Activated CD4-positive, alpha-beta memory T cell treated with anti-CD3 and anti-CD28 coated beads for 36 hours (primary cell): ENCODE measurements around the gene PAXIP1. TPM values are rescaled to one million over a fixed set of nuclear protein-coding genes. Genes with fewer than 3 reads are reported as not detected.

Experiments
- CTCF ChIA-PET: fragments of 350-600 bp; sonication (Branson Sonifier 250); formaldehyde crosslinking; loops from one replicate; lab custom pipeline; 2021; ENCODE audit warnings: antibody characterized with exemption, inconsistent platforms; lab: Charles Lee
- POLR2A ChIA-PET: fragments of 350-600 bp; sonication (Branson Sonifier 250); formaldehyde crosslinking; loops from one replicate; lab custom pipeline; 2021; ENCODE audit warnings: antibody characterized with exemption; lab: Charles Lee
- DNase-seq: peaks from one replicate; pipeline ENCODE4 v3.0.0-alpha.2; 2020
- H3K27ac Mint-ChIP-seq: one replicate; pipeline ENCODE4 v1.8.0; 2021; ENCODE audit warnings: mixed read lengths
- H3K27me3 Mint-ChIP-seq: one replicate; pipeline ENCODE4 v1.8.0; 2021; ENCODE audit warnings: mixed read lengths
- H3K36me3 Mint-ChIP-seq: one replicate; pipeline ENCODE4 v1.8.0; 2021; ENCODE audit warnings: mixed read lengths
- H3K4me1 Mint-ChIP-seq: one replicate; pipeline ENCODE4 v1.8.0; 2021; ENCODE audit warnings: low read depth, mixed read lengths
- H3K4me3 Mint-ChIP-seq: one replicate; pipeline ENCODE4 v1.8.0; 2021; ENCODE audit warnings: mild to moderate bottlenecking, mixed read lengths
- H3K9me3 Mint-ChIP-seq: one replicate; pipeline ENCODE4 v1.8.0; 2021; ENCODE audit warnings: mixed read lengths
- intact Hi-C: fragments of 100-400 bp; cut with micrococcal nuclease; formaldehyde crosslinking; loops from one replicate; pipeline ENCODE4 v1.15.1; 2023
- total RNA-seq, 2 experiments: library from RNA; stranded (reverse); gene quantifications; one replicate each; pipeline ENCODE4 v1.2.3, GENCODE V29; 2021

Gene PAXIP1
- total RNA-seq, 2 experiments from 2014 or later, result 21.7 to 22.2 TPM

DNA sequence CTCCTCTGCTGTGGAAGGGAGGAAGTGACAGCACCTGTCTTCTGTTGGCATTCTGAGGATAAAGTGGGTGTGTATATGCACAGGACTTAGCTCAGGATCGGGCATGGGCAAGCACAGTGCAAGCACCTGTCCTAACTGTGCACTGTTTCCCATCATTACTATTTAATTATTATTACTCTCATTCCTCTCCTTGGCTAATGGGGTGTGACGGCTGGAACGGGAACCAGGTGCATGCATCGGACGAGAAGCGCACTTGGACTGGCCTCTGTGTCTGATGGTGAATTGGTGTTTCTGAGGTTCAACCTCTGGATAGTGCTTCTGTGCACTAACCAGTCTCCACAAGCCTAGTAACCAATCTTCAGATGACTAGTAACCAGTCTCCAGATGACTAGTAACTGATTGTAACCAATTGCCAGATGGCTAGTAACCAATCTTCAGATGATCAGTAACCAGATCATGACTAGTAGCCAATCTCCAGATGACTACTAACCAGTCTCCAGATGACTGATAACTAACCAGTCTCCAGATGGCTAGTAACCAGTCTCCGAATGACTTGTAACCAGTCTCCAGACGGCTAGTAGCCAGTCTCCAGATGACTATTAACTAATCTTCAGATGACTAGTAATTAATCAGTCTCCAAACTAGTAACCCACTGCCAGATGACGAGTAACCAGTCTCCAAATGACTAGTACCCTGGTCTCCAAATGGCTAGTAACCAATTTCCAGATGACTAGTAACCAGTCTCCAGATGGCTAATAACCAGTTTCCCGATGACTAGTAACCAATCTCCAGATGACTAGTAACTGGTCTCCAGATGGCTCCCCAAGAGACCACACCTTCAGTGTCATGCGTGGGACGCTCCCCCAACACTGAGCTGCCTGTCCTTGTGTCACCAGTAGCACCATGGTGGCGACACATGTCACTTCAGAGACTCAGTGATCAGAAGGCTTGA, 85.8 kb downstream of the PAXIP1 start:
- CTCF ChIA-PET, result interaction anchor here (1.4 to 4.6 kb wide), 2 partner anchors 10 to 35 kb away, joined by 7 to 45 read pairs; no protein-coding TSS in a partner anchor
- peaks cover 4% of the 10 kb centered on the region for H3K4me1 Mint-ChIP-seq
- no peak overlapping the region for H3K27ac Mint-ChIP-seq
- H3K4me3 Mint-ChIP-seq, result no peak overlapping the region
- POLR2A ChIA-PET, result no interaction called here
- H3K36me3 Mint-ChIP-seq, result no peaks in the 10 kb centered on the region
- no peak for DNase-seq
- peaks cover 19% of the 10 kb centered on the region for H3K27me3 Mint-ChIP-seq
- H3K9me3 Mint-ChIP-seq, result no peaks in the 10 kb centered on the region
- intact Hi-C loops, result no loop called here

DNA sequence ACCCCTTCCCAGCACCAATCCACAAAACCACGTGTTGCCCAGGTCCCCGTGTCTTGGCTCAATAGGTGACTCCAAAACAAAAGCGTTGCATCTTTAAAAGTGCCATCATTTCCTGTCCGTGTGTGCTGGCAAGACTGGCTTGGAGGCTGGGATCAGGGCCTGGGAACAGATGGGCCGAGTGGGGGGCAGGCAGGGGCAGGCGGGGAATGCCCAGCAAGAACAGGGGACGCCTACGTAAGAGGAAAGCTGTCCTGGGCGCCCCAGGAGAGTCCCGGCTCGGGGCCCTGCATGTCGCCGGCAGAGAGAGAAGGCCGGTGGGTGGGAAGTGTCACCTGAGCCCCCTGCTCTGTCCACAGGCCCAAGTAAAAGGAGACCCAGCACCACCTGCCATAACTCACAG, 86.5 kb downstream of the PAXIP1 start:
- Mint-ChIP-seq H3K4me3 (no peak overlapping the region), H3K9me3 (peaks cover under 1% of the 10 kb centered on the region), H3K4me1 (peaks cover 4% of the 10 kb centered on the region), H3K27me3 (peaks cover 19% of the 10 kb centered on the region), H3K27ac (no peak overlapping the region), H3K36me3 (no peaks in the 10 kb centered on the region)
- POLR2A ChIA-PET, result no interaction called here
- CTCF ChIA-PET, result interaction anchor here (4.3 to 4.6 kb wide), 2 partner anchors 12 to 36 kb away, joined by 45 to 54 read pairs; no protein-coding TSS in a partner anchor
- intact Hi-C loops, result no loop called here
- no peak for DNase-seq

DNA sequence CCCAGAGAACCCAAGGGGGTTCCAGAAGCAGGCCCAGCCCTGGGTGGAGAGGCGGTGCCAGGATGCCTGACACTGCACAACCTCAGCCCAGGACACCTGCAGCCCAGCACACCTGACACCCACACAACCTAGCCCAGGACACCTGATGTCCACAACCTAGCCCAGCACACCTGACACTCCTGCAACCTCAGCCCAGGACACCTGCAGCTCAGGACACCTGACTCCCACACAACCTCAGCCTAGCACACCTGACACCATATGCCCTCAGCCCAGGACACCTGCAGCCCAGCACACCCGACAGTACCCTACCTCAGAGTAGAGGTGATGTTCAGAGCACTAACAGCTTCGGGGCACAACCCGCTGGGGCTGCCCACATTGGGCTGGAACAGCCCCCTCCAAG, 87.3 kb downstream of the PAXIP1 start:
- CTCF ChIA-PET, result interaction anchor here (1.1 to 4.6 kb wide), 6 partner anchors 8 to 429 kb away, joined by 3 to 54 read pairs (median 20); no protein-coding TSS in a partner anchor
- H3K27ac Mint-ChIP-seq, result no peak overlapping the region

DNA sequence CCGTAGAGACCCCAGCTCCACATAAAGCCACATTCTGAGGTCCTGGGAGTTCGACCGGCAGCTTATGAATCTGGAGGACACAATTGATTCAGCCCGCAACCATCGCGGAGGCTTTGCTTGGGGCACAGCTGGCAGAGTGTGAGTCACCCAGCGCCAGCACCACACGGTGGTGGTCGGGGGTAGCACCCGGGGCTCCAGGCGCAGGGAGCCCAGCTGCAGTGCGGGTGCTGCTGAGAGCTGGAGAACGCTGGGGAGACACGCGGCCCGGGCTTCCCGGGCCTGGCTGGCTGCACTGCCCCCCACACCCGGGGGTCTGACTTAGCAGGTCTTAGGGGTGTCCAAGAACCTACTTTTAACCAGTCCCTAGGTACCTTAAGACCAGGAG, 87.9 kb downstream of the PAXIP1 start:
- peaks cover 8% of the 10 kb centered on the region for H3K9me3 Mint-ChIP-seq
- no peak overlapping the region for H3K4me3 Mint-ChIP-seq
- intact Hi-C loops, result no loop called here
- H3K36me3 Mint-ChIP-seq, result no peaks in the 10 kb centered on the region
- H3K27ac Mint-ChIP-seq, result no peak overlapping the region
- POLR2A ChIA-PET, result no interaction called here
- DNase-seq, result no peak
- H3K27me3 Mint-ChIP-seq, result peaks cover 19% of the 10 kb centered on the region
- CTCF ChIA-PET, result interaction anchor here (1.0 to 4.6 kb wide), 13 partner anchors 8 to 429 kb away, joined by 3 to 54 read pairs (median 7); no protein-coding TSS in a partner anchor
- peaks cover 4% of the 10 kb centered on the region for H3K4me1 Mint-ChIP-seq

More for the DNA sequence above, 87.3 kb downstream of the PAXIP1 start:
- H3K4me1 Mint-ChIP-seq, result peaks cover 4% of the 10 kb centered on the region
- peaks cover 8% of the 10 kb centered on the region for H3K9me3 Mint-ChIP-seq
- POLR2A ChIA-PET, result no interaction called here
- no peak overlapping the region for H3K4me3 Mint-ChIP-seq
- H3K36me3 Mint-ChIP-seq, result no peaks in the 10 kb centered on the region
- no peak for DNase-seq
- intact Hi-C loops, result no loop called here
- H3K27me3 Mint-ChIP-seq, result peaks cover 19% of the 10 kb centered on the region

DNA sequence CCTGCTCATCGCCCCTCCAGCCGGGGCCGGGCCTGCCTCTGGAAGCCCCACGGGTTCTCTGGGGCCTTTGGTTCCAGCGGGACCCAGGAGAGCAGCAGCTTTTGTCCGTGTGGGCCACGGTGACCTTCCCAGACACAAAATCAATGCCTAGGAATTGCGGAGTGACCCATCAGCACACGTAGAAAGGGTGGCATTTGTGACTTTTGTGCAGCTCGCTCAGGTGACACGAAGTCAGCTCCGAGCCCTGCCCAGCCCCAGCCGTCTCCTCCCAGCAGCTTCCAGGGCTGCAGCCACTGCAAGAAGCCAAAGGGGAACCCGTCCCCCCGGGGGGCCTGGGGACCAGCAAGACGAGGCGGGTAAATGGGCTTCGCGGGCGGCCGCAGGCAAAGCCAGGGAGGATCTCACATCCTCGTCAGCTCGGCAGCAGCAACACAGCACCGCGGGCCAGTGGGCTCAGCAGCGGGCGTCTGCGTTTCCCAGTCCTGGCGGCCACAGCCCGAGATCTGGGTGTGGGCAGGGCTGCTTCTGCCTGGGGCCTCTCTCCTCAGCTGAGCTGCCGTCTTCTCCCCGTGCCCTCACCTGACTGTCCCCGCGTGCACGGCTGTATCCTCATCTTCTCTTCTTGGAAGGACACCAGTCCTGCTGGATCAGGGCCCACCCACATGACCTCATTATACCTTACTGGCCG, 88.5 kb downstream of the PAXIP1 start:
- POLR2A ChIA-PET, result no interaction called here
- peaks cover 4% of the 10 kb centered on the region for H3K4me1 Mint-ChIP-seq
- no peak overlapping the region for H3K4me3 Mint-ChIP-seq
- intact Hi-C loops, result no loop called here
- H3K27ac Mint-ChIP-seq, result no peak overlapping the region
- no peak for DNase-seq
- no peaks in the 10 kb centered on the region for H3K36me3 Mint-ChIP-seq
- H3K27me3 Mint-ChIP-seq, result peaks cover 22% of the 10 kb centered on the region
- peaks cover 8% of the 10 kb centered on the region for H3K9me3 Mint-ChIP-seq
- CTCF ChIA-PET, result interaction anchor here (0.8 to 4.6 kb wide), 33 partner anchors 9 to 684 kb away, joined by 3 to 54 read pairs (median 4); partner anchors contain the start of gene INSIG1

DNA sequence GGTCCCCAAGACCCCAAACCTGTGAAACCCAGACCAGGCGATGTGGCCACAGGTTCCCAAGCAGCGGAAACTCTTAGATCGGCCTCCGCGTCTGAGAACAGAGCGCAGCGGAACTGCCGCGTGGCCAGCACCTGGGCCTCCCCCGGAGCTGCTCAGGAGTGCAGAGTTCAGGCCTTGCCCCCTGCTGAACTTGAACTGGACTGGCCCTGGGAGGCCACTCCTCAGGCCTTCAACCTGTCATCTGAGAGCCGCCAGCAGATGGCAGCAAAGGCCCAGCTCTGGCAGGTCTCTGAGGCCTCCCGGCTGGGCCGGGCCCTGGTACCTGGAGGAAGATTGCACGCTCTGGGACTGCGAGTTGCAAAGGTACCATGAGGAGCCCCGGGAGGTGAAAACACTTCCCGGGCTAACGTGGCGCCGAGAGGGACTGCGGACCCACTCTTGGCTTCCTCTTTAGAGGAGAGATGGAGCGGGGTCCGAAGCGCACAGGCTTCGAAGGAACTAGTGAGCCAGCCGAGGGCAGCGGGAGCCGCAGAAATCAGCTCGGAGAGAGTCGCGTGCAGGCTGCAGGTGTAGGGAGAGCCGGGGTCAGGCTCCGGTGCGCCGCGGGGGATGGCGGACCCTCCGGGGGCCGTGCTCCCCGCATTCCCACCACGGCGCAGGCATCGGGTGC, 89.2 kb downstream of the PAXIP1 start:
- Mint-ChIP-seq H3K4me3 (peak overlapping the region; percentile 59), H3K4me1 (peaks cover 4% of the 10 kb centered on the region), H3K27ac (no peak overlapping the region), H3K36me3 (no peaks in the 10 kb centered on the region), H3K27me3 (peaks cover 28% of the 10 kb centered on the region), H3K9me3 (peaks cover 8% of the 10 kb centered on the region)
- peak; percentile 90 for DNase-seq
- intact Hi-C loops, result loop anchor here (1.0 kb wide), 1 partner anchor 95 kb away; no protein-coding TSS in a partner anchor
- ChIA-PET POLR2A (no interaction called here), CTCF (interaction anchor here (0.7 to 4.6 kb wide), 38 partner anchors 9 to 841 kb away, joined by 3 to 54 read pairs (median 4); partner anchors contain the start of gene INSIG1)

DNA sequence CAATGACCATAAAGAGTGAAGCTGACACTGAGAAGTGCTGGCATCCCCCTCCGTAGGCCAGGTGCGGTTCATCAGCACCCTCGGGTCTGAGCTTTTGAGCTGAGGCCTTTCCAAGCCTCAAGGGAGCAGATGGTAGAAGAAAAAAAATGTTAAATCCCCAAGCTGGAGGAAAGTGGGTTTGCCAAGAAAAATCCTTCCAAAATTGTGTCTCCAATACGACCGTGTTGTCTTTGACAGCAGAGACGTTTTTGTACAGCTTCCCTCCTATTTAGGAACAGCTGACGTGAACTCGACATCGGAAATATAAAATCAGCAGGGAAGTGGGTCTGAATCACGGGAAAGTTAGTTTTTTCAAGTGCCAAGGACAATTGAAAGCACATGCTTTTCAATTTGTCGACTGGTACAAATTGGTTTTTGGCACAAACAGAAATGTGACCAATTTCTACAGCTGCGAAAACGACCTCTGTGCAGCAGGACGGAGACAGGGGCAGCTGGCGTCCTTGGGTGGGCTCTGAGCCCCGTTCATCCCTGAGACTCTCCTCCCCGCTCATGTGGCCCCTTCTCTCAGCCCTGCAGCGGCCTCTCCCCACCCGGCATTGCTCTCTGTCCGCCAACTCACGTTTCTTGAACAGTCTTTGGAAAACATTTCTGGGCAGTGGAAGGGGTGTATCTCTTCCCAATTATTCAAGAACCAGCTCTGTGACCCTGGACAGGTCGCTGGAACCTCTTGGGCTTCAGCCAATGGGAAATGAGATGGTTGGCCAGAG, 89.9 kb downstream of the PAXIP1 start:
- ChIA-PET POLR2A (no interaction called here), CTCF (interaction anchor here (0.7 to 4.6 kb wide), 27 partner anchors 10 to 842 kb away, joined by 3 to 54 read pairs (median 4); partner anchors contain the start of gene INSIG1)
- peaks cover 4% of the 10 kb centered on the region for H3K4me1 Mint-ChIP-seq
- H3K9me3 Mint-ChIP-seq, result peaks cover 8% of the 10 kb centered on the region
- H3K36me3 Mint-ChIP-seq, result no peaks in the 10 kb centered on the region
- H3K4me3 Mint-ChIP-seq, result no peak overlapping the region
- intact Hi-C loops, result loop anchor here (1.0 kb wide), 1 partner anchor 95 kb away; no protein-coding TSS in a partner anchor
- H3K27ac Mint-ChIP-seq, result no peak overlapping the region
- no peak for DNase-seq
- H3K27me3 Mint-ChIP-seq, result peaks cover 30% of the 10 kb centered on the region

DNA sequence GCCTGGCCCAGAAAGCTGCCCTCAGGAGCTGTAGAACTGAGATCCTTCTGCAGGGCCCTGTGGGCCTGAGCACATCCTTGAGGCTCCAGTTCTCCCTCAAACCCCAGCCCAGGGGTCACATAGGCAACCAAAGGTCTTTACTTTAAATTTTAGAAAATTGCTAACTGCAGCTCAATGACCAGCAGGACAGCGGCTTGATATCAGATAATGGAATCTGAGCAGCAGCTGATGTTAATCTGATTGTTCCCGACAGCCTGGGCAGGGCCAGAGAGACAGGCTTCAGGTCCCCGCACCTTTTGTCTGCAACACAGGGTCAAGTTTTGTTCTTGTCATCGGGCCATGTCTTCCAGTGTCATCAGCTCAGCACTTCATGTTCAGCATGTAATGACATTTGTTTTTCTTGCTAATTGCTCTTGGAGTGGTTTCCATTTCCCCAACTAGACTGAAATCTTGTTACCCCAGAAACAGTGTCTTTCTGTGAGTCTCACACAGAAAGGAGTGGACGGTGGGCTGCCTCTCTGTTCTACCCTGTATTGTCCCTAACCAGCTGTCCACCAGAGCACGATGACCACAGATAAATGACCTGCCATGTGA, 91.0 kb downstream of the PAXIP1 start:
- DNase-seq, result no peak
- Mint-ChIP-seq H3K4me1 (peaks cover 4% of the 10 kb centered on the region), H3K9me3 (peaks cover 8% of the 10 kb centered on the region), H3K27me3 (peaks cover 30% of the 10 kb centered on the region), H3K4me3 (no peak overlapping the region), H3K27ac (no peak overlapping the region), H3K36me3 (no peaks in the 10 kb centered on the region)
- intact Hi-C loops, result no loop called here
- POLR2A ChIA-PET, result no interaction called here
- CTCF ChIA-PET, result interaction anchor here (0.7 to 4.6 kb wide), 10 partner anchors 12 to 278 kb away, joined by 3 to 54 read pairs (median 4); no protein-coding TSS in a partner anchor

DNA sequence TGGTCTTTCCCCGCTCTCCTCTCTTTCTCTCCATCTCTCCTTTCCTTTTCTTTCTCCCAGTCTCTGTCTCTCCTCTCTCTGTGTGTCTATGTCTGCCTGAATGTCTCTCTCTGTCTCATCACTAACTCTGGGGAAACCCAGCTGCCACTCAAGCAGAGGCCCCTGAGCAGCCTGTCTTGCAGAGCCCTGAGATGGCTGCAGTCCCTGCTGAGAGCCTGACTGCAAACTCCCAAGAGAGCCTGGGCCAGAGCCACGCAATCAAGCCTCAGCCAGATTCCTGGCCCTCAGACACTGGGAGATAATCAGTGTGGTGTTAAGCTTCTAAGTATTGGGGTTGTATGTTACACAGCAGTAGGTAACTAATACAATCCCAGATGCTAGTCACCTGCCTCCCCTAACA, 91.5 kb downstream of the PAXIP1 start:
- H3K4me1 Mint-ChIP-seq, result peaks cover 4% of the 10 kb centered on the region
- peaks cover 28% of the 10 kb centered on the region for H3K27me3 Mint-ChIP-seq
- H3K36me3 Mint-ChIP-seq, result no peaks in the 10 kb centered on the region
- POLR2A ChIA-PET, result no interaction called here
- peaks cover 8% of the 10 kb centered on the region for H3K9me3 Mint-ChIP-seq
- DNase-seq, result no peak
- no peak overlapping the region for H3K27ac Mint-ChIP-seq
- intact Hi-C loops, result no loop called here
- H3K4me3 Mint-ChIP-seq, result no peak overlapping the region
- CTCF ChIA-PET, result interaction anchor here (0.7 to 1.8 kb wide), 5 partner anchors 12 to 152 kb away, joined by 3 to 5 read pairs (median 3); no protein-coding TSS in a partner anchor

DNA sequence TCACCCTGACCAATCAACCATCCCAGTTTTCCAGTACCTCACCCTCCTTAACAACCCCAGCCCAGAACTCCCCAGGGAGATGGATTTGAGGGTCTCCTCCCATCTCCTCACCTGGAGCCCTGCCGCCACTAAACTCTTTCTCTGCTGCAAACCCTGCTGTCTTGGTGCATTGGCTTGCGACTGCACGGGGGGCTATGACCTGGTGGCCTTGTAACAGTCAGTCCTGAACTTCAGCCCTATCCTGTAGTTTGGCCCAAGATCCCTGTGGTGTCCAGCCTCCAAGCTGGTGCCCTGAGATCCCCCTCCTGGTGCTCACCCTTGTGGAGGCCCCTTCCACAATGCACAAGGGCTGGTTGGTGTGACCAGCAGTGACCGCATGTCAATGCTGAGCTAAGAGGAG, 91.9 kb downstream of the PAXIP1 start:
- CTCF ChIA-PET, result interaction anchor here (0.7 to 1.8 kb wide), 4 partner anchors 13 to 42 kb away, joined by 3 to 5 read pairs (median 4); no protein-coding TSS in a partner anchor
- intact Hi-C loops, result no loop called here
- peaks cover 4% of the 10 kb centered on the region for H3K4me1 Mint-ChIP-seq
- H3K9me3 Mint-ChIP-seq, result peaks cover 8% of the 10 kb centered on the region
- H3K27ac Mint-ChIP-seq, result no peak overlapping the region
- POLR2A ChIA-PET, result no interaction called here
- peaks cover 26% of the 10 kb centered on the region for H3K27me3 Mint-ChIP-seq
- H3K4me3 Mint-ChIP-seq, result no peak overlapping the region
- H3K36me3 Mint-ChIP-seq, result no peaks in the 10 kb centered on the region
- no peak for DNase-seq
